ENCODE data around the gene CALD1.

The CALD1 gene

GRCh38 chr7:134826105-134826504 is 46.7 kb downstream of the CALD1 start:
- TF ChIP-seq CTCF (IDR thresholded peaks at IDR 0.05; ENCODE audit: insufficient read depth, low read length, missing control alignments) = no peak
- ChIA-PET CTCF (no interaction called here), POLR2A (interaction anchor here (0.7 kb wide), 1 partner anchor 9 kb away, joined by 3 read pairs; no protein-coding TSS in a partner anchor)
- H3K4me3 ChIP-seq (ENCODE audit: low read depth, low read length) = no peak overlapping the region
- no peak for DNase-seq (ENCODE audit: low read depth, low spot score)

- ChIA-PET POLR2A (no interaction called here), CTCF (interaction anchor here (1.3 to 2.6 kb wide), 2 partner anchors 137 to 141 kb away, joined by 4 to 10 read pairs; no protein-coding TSS in a partner anchor)
- H3K4me3 ChIP-seq (ENCODE audit: low read depth, low read length) = no peak overlapping the region
- TF ChIP-seq CTCF (IDR thresholded peaks at IDR 0.05; ENCODE audit: insufficient read depth, low read length, missing control alignments) = no peak
- no peak for DNase-seq (ENCODE audit: low read depth, low spot score)
Observed at GRCh38 chr7:134827436-134827835, 48.0 kb downstream of the CALD1 start.

DNA sequence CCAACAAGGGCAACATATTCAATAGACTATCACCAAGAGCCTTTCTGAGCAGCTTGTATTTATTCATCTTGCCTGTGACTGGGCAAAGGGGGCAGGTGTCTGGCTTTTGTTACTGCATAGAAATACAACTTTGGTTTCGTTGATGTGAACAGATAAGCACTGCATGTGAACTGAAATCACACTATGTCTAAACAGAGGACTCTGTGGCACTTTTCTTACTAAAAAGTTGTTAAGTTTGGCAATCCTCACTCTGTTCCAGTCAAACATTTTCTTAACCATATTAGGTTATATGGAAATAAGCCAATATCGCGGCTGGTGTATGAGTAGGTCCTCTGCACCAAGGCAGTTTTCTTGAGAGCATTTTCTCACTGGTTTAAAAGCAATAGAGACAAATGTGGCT is 48.5 kb downstream of the CALD1 start:
- no peak for TF ChIP-seq CTCF (IDR thresholded peaks at IDR 0.05; ENCODE audit: insufficient read depth, low read length, missing control alignments)

GRCh38 chr7:134828361-134828760 is 48.9 kb downstream of the CALD1 start:
- no peak for TF ChIP-seq CTCF (IDR thresholded peaks at IDR 0.05; ENCODE audit: insufficient read depth, low read length, missing control alignments)
- POLR2A ChIA-PET = interaction anchor here (0.6 to 0.7 kb wide), 2 partner anchors 34 to 98 kb away, joined by 3 read pairs; no protein-coding TSS in a partner anchor
- H3K4me3 ChIP-seq (ENCODE audit: low read depth, low read length) = no peak overlapping the region
- no peak for DNase-seq (ENCODE audit: low read depth, low spot score)
- CTCF ChIA-PET = interaction anchor here (1.3 to 2.6 kb wide), 2 partner anchors 138 to 142 kb away, joined by 4 to 10 read pairs; no protein-coding TSS in a partner anchor

More for the DNA sequence above, 48.5 kb downstream of the CALD1 start:
- CTCF ChIA-PET = interaction anchor here (1.3 to 2.6 kb wide), 2 partner anchors 138 to 141 kb away, joined by 4 to 10 read pairs; no protein-coding TSS in a partner anchor
- H3K4me3 ChIP-seq (ENCODE audit: low read depth, low read length) = no peak overlapping the region
- POLR2A ChIA-PET = no interaction called here
- DNase-seq (ENCODE audit: low read depth, low spot score) = no peak

- H3K4me3 ChIP-seq (ENCODE audit: low read depth, low read length) = no peak overlapping the region
- no peak for DNase-seq (ENCODE audit: low read depth, low spot score)
- ChIA-PET CTCF (interaction anchor here (2.6 kb wide), 1 partner anchor 140 kb away, joined by 10 read pairs; no protein-coding TSS in a partner anchor), POLR2A (no interaction called here)
- no peak for TF ChIP-seq CTCF (IDR thresholded peaks at IDR 0.05; ENCODE audit: insufficient read depth, low read length, missing control alignments)
Observed at GRCh38 chr7:134829380-134829986, 50.0 kb downstream of the CALD1 start.

DNA sequence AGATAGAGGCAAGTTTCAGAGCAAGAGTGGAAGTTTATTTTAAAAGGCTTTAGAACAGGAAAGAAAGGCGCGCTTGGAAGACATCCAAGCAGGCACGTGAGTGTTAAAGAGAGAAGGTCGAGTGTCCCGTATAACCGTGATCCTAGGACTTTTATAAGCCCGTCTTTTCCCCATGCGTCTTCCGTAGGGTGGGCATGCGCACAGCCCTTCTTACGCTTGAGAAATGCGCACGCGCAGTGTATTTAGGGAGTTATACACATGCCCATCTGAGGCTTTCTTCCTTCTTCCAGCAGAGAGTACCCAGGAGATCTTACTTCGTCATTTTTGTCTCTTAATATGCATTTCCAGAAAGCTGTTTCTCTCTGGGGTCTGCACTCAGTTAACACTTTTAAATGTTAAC is 52.4 kb downstream of the CALD1 start:
- ChIA-PET POLR2A (no interaction called here), CTCF (no interaction called here)

More for the DNA sequence above, 52.4 kb downstream of the CALD1 start:
- no peak overlapping the region for H3K4me3 ChIP-seq (ENCODE audit: low read depth, low read length)
- DNase-seq (ENCODE audit: low read depth, low spot score) = no peak
- no peak for TF ChIP-seq CTCF (IDR thresholded peaks at IDR 0.05; ENCODE audit: insufficient read depth, low read length, missing control alignments)

Measured in AG04449 (cell line).